Endothelial cell (in vitro differentiated cells): Measurements from ENCODE around the gene MED22. TPM values are rescaled to one million over a fixed set of nuclear protein-coding genes. Genes with fewer than 3 reads are reported as not detected.

Experiments used
- DNase-seq: peaks from one replicate; pipeline ENCODE4 v3.0.0; 2021; ENCODE audit warnings: low spot score
- H3K27ac Mint-ChIP-seq: one replicate; pipeline ENCODE4 v1.8.0; 2021; ENCODE audit warnings: mixed read lengths, inconsistent platforms; ENCODE audit not compliant: unreplicated experiment
- H3K27me3 Mint-ChIP-seq: one replicate; pipeline ENCODE4 v1.8.0; 2021; ENCODE audit warnings: mild to moderate bottlenecking, moderate library complexity, mixed read lengths, inconsistent platforms; ENCODE audit not compliant: unreplicated experiment
- H3K36me3 Mint-ChIP-seq: one replicate; pipeline ENCODE4 v1.8.0; 2021; ENCODE audit warnings: mild to moderate bottlenecking, low read depth, mixed read lengths, inconsistent platforms; ENCODE audit not compliant: unreplicated experiment
- H3K4me1 Mint-ChIP-seq: one replicate; pipeline ENCODE4 v1.8.0; 2021; ENCODE audit warnings: mild to moderate bottlenecking, mixed read lengths, inconsistent platforms; ENCODE audit not compliant: unreplicated experiment
- H3K4me3 Mint-ChIP-seq: one replicate; pipeline ENCODE4 v1.8.0; 2021; ENCODE audit warnings: mild to moderate bottlenecking, mixed read lengths, inconsistent platforms; ENCODE audit not compliant: unreplicated experiment
- H3K9me3 Mint-ChIP-seq: one replicate; pipeline ENCODE4 v1.8.0; 2021; ENCODE audit warnings: mixed read lengths, inconsistent platforms; ENCODE audit not compliant: unreplicated experiment
- CTCF ChIP-seq: fragments of 200-600 bp; sonication (generic); IDR thresholded peaks from one replicate; pipeline ENCODE4 v1.5.0; 2021; ENCODE audit warnings: antibody characterized with exemption; ENCODE audit not compliant: unreplicated experiment
- total RNA-seq: library from RNA; stranded (reverse); fragmentation: NEBNext Ultra II Directional; extraction: Animal tissue kit (Norgen Biotek cat#: 25700); gene quantifications from one replicate; pipeline ENCODE4 v1.2.1, GENCODE V29; 2021; ENCODE audit not compliant: unreplicated experiment

Gene MED22
- total RNA-seq, 1 donor from 2014 or later: 32.9 TPM

- peaks cover 17% of the 10 kb centered on the region for H3K9me3 Mint-ChIP-seq
- peaks cover 1% of the 10 kb centered on the region for H3K27me3 Mint-ChIP-seq
- H3K4me3 Mint-ChIP-seq: no peak overlapping the region
- DNase-seq: no peak
- H3K36me3 Mint-ChIP-seq: peaks cover 11% of the 10 kb centered on the region
- H3K27ac Mint-ChIP-seq: no peak overlapping the region
- no peaks in the 10 kb centered on the region for H3K4me1 Mint-ChIP-seq
- TF ChIP-seq CTCF: no peak
Observed at GRCh38 chr9:133290751-133291302, 57.1 kb downstream of the MED22 start.

Other genes with a start within 250 kb of the MED22 start
- gene RALGDS, start 226.9 kb downstream of the MED22 start, total RNA-seq: 80.6 TPM
- gene GBGT1, start 184.2 kb downstream of the MED22 start, total RNA-seq: 98.4 TPM
- not detected for gene OBP2B, start 138.9 kb downstream of the MED22 start, total RNA-seq
- 1.4 TPM for gene ABO, start 72.9 kb downstream of the MED22 start, total RNA-seq
- 21.7 TPM for gene SURF6, start 11.9 kb downstream of the MED22 start, total RNA-seq
- gene RPL7A, start 87 bp upstream of the MED22 start, total RNA-seq: 2,006 TPM
- gene SURF1, start 8.4 kb upstream of the MED22 start, total RNA-seq: 36.2 TPM
- gene SURF2, start 8.4 kb upstream of the MED22 start, total RNA-seq: 11.9 TPM
- 169 TPM for gene SURF4, start 27.9 kb upstream of the MED22 start, total RNA-seq
- gene STKLD1, start 28.2 kb upstream of the MED22 start, total RNA-seq: 0.64 TPM
- 30.9 TPM for gene REXO4, start 69.9 kb upstream of the MED22 start, total RNA-seq
- 9.1 TPM for gene ADAMTS13, start 74.2 kb upstream of the MED22 start, total RNA-seq
- gene CACFD1, start 111.8 kb upstream of the MED22 start, total RNA-seq: 34.3 TPM
- gene SLC2A6, start 131.0 kb upstream of the MED22 start, total RNA-seq: 32.5 TPM
- not detected for gene MYMK, start 176.8 kb upstream of the MED22 start, total RNA-seq
- 5.9 TPM for gene ADAMTSL2, start 186.6 kb upstream of the MED22 start, total RNA-seq